NCI-H82 treated with DMSO at 0.1 percent for 48 hours (cell line): Measurements from ENCODE around the gene WWTR1.

ENCODE experiments used
- DNase-seq: peaks from one replicate; lab custom pipeline; 2025; ENCODE audit not compliant: unreplicated experiment; lab: John Stamatoyannopoulos, UW

WWTR1 gene

DNA sequence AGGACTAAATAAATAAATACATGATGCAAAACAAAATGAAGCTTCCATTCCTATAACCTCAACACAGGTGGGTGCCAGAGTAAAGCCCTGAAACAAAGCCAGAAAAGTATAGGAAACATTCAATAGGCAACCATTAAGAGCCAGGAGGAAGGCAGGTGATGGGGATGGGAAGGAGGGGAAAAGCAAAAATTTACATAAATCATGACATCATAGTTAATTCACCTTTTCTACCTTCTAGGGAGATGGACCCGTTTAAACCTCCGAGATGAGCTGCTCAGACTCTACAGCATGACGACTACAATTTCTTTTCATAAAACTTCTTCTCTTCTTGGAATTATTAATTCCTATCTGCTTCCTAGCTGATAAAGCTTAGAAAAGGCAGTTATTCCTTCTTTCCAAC, 155.4 kb downstream of the WWTR1 start:
- no peak for DNase-seq

DNA sequence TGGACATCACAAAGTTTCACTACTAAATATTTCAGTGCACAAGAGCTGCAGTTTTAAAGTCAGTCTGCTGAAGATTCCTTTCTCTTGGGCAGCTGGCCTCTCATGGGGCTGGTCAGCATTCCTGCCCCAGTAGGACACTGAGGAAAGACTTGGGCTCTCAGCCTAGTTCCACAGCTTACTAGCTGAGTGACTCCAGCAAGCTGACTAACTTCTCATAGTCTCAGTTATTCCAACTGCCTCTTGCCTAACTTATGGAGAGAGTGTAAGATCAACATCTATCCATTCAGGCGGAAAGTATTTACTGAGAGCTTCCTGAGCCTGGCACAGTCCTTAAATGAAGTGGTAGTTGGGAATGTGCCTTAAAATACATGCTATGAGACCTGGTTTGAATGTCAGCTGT, 156.3 kb downstream of the WWTR1 start:
- no peak for DNase-seq

DNA sequence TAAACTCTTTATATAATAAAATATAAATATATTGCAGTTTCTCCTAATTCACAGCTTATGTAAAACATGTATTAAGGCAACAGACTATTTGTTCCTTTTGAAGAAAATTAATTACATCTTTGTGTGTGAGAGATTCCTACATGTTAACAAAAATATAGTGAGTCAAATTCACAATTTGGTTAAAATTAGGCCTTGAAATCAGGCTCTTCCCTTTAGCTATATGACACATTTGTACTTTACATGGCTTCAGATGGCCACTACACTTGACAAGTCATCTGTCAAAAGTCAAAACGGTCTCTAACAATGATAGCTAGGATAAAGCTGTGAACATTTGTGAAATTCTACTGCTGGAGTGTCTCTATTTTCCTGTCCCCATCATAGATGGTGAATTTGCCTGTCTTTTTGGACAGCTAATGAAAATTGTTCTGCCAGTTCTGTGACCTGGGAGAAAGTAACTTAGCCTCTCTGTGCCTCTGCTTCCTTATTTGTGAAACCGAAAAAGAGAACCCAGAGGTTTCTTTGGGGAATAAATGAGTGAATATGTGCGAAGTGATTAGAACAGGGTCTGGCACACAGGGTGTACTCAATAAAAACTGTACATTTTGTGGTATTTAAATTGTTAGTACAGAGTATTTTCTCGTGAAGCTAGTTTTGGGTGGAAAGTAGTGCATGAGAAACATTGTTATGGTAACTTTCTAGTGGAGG, 159.7 kb downstream of the WWTR1 start:
- DNase-seq = no peak

DNA sequence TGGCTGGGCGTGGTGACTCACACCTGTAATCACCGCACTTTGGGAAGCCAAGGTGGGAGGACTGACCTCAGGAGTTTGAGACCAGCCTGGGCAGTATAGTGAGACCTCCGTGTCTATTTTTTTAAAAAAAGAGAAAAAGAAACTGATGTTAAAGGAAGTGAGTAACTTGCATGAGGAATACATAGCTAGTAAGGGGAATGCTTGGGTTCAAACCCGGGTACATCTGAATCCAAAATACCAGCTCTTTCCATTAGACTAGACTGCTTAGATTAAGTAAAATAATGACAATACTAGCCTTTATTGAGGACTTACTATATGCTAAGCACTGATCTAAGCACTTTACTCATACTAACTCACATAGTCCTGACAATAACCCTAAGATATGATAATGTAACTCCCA, 160.9 kb downstream of the WWTR1 start:
- DNase-seq = no peak

DNA sequence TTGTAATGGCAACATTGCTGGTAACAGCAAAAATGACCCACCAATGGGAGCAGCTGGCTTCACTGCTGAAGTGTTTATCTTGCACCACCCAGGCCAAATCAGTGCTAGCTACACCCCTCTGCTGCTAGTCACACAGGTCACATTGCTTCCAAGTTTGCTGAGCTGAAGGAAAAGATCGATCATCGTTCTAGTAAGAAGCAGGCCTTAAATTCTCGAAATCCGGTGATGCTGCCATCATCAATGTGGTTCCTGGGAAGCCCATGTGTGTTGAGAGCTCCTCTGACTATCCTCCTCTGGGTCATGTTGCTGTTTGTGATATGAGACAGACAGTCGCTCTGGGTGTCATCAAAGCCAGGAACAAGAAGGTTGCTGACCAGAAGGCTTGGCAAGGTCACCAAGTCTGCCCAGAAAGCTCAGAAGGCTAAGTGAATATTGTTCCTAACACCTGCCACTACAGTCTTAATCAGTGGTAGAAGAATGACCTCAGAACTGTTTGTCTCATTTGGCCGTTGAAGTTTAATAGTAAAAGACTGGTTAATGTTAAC, 162.2 kb downstream of the WWTR1 start:
- DNase-seq = no peak

DNA sequence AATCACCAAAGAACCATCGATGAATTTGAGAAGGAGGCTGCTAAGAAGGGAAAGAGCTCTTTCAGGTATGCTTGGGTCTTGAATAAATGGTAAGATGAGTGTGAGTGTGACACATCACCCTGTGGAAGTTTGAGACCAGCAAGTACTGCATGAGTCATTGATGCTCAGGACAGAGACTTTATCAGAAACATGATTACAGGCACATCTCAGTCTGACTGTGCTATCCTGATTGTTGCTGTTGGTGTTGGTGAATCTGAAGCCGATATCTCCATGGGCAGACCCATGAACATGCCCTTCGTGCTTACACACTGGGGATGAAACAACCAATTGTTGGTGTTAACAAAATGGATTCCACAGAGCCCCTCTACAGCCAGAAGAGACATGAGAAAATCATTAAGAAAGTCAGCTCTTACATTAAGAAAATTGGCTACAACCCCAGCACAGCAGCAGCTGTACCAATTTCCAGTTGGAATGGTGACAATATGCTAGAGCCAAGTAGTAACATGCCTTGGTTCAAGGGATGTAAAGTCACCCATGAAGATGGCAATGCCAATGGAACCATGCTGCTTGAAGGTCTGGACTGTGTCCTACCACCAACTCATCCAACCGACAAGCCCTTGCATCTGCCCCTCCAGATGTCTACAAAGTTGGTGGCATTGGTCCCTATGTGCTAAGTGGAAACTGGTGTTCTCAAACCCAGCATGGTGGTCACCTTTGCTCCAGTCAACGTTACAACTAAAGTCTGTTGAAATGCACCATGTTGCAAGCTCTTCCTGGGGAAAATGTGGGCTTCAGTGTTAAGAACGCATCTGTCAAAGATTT, 162.9 kb downstream of the WWTR1 start:
- DNase-seq = no peak

DNA sequence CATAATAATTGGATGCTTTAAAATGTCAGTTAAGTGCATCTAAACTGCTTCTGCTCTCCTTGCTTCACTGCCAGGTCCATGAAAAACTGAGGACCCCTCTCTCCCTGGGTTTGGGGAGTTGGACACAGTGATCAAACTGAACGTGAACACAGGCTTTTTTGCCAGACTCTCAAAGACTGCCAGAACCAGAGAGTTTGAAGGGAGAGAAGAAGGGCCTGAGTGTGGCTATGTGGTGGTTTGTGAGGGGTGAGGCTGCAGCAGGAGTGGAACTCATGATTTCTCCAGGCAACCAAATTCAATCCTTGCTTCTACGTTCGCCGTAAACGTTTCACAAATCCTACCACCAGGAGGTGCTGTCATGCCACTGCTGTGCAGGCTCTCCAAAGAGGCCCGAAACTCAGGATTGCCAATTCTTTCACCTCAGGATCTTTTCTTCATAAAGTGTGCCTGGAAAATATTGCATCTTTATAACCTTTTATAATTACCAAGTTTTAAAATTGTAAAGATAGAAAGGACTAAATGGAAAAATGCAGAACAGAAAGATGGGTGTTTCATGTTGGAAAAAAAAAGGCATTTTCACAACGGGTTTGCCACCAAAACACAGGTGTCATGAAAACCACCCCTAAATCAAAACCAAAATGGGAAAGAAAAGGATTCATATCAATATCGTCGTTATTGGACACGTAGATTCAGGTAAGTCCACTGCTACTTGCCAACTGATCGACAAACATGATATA, 163.6 kb downstream of the WWTR1 start:
- peak; percentile 33 for DNase-seq

DNA sequence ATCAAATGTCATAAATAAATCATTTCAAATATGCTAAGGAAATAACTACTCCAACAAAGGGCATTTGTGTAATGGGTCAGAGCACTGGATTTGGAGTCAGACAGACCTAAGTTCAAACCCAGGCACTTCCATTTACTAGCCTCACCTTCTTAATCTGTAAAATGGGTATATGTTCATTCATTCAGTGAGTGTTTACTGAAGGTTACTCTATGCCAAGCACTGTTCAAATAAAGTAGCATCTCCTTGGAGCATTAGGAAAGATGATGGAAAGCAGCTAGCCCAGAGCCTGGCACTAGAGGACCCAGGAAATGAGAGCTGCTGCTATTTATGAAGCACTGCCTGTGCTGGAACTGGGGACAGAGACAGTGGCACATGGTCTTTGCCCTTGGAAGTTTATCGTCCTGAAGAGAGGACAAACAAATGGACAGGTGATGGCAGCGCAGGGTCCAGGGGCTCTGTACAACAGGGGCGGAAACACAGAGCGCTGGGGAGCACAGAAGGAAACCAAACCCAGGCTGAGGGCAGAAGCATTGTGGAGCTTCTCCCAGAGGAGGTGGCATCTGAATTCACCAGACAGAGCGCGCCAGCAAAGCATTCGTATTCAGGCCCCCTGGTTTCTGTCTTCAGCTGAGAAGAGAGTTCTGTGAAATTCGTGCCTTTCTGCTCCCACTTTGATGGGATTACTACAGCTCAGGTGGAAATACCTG, 164.4 kb downstream of the WWTR1 start:
- DNase-seq = no peak

DNA sequence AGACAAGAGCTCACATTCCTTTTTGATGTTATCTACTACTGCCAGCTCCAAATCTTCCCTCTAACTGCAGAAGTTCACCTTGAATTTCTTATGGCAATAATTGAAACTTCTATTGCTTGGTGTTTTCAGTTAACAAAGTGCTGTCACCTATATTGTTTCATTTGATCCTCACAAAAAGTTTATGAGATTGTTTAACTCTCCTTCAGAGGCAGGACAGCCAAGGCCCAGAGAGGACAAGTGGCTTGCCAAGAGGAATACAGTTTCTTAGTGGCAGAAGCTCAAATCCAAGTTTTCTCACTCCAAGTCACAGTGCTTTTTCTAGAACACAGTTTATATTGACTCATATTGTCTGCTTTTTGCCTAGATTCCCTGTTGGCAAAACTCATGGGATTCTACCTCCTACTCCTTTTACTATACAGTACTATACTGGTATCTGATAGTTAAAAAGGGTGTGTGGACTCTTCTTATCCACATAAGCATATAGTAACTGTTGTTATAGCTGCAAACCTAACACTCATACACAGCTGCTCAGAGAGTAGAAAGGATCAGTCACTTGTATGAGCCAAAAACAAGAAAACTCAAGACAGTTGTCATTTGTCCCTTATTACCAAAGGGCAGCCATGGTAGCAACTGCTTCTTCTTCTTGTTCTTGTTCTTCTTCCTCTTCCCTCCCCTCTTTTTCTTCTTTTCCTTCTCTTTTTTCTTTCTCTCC, 167.4 kb downstream of the WWTR1 start:
- DNase-seq = no peak

DNA sequence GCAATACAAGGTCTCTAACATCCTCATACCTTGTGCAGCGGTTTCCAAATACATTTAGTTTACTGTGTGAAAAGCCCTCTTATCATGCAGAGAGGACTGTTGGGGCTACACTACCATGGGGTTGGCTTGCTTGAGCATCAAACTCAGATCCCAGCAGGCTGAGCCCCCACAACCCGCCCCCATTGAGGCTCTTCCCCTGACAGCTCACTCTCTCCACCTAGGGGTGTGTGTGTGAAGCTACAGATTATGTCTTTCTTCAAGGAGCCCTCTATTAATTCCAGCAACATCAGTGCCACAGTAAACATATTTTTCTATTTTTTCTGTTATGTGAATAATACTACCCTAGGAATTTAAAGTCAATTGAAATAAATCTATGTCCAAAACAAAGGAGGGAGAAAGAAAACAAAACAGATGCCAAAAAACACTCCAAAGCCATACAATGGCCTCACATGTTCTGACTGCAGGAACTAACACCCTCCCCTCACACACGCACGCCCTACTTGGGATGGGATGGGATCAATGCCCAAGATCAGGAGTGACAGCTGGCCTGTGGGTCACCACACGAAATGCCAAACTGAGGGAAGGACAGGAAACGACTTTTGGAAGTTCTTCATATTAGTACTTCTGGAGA, 168.7 kb downstream of the WWTR1 start:
- DNase-seq = peak; percentile 28

DNA sequence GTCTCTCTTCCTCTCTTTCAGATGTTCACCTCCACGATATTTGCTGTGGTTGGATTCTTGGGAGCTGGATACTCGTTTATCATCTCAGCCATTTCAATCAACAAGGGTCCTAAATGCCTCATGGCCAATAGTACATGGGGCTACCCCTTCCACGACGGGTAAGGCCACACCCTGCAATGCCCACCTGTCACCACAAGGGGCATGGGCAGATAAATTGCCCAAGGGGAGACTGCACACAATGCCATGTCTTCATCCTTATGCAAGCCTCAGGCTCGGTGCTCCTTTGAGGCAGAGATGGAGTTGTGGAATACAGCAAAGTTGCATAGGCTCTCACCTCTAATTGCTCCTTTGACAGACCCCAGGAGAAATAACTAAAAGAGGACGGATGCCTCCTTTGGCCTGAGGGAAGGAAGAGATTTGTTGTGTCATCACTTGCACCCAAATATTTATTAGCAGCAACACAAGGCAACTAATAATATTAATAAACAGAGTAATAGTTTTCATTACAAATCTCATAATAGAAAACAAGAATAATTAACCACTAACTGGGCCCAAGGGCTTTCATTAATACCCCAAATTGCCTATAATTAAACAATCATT, 170.1 kb downstream of the WWTR1 start:
- no peak for DNase-seq

DNA sequence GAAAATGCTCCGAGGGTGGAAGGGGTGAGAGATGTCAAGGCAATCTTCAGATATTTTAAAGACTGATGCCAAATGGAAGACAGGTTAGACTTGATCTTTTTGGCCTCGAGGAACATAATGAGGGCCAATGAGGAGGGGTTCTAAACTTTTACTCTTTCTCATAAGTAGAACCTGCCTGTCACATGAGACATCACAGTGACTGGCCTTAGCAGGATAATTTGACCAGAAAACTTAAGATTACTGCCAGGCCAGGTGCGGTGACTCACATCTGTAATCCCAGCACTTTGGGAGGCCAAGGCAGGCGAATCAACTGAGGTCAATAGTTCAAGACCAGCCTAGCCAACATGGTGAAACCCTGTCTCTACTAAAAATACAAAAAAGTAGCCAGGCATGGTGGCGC, 171.1 kb downstream of the WWTR1 start:
- no peak for DNase-seq

DNA sequence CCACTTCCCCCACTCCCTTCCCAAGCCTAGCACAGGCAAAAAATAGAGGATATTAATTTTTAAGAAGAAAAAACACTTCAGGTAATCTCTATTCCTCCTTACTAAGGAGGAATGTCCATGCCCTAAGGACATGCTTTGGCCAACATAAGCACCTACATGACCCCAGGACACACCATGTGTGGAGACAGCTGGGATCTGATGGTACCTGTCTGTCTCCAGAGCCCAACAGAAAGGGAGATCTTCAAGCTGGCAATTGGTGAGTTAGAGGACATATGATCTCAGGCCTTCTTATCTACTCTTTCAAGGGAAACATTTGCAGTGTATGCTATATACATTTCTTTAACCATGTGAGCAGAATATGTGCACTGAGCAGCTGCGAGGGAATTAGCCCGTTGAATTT, 176.3 kb downstream of the WWTR1 start:
- no peak for DNase-seq

DNA sequence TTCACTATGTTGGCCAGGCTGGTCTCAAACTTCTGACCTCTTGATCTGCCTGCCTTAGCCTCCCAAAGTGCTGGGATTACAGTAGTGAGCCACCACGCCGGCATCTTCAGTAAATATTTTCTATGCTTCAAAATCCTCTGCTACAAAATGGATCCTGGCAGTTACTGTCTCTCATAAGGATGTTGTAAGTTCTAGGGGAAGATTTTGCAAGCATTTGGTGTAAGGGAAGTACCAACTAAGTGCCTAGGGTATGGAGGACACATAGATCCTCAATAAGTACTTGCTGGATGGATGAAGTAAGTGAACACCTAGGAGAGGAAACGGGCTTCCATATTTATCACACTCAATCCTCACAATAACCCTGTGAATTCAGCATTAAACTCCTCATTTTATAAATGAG, 176.8 kb downstream of the WWTR1 start:
- DNase-seq = no peak

DNA sequence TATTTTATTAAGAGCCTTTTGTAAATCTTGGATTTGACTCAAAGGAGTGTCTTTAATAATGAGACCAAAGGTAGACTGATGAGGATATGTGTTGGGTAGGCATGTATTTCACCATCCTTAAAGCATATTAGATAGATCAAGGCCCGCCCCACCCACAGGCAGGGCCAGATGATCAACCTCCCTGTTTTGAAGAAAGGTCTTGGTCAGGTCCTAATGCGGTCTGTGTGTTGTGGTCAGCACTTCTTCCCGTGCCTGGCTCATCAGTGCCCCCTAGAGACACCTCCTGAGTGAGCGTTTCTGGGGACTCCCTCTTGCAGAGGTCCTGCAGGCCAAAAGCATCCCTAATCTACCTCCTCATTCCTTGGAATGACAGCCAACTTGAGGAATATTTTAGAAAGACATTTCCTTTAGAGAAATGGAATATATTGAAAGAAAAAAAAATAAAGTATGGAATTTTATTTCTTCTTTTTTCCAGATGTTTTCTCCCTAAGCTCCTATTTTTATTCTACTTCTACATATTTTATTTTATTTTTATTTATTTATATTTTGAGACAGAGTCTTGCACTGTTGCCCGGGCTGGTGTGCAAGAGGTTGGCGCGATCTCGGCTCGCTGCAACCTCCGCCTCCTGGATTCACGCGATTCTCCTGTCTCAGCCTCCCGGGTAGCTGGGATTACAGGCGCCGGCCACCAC, 177.4 kb downstream of the WWTR1 start:
- peak; percentile 28 for DNase-seq

DNA sequence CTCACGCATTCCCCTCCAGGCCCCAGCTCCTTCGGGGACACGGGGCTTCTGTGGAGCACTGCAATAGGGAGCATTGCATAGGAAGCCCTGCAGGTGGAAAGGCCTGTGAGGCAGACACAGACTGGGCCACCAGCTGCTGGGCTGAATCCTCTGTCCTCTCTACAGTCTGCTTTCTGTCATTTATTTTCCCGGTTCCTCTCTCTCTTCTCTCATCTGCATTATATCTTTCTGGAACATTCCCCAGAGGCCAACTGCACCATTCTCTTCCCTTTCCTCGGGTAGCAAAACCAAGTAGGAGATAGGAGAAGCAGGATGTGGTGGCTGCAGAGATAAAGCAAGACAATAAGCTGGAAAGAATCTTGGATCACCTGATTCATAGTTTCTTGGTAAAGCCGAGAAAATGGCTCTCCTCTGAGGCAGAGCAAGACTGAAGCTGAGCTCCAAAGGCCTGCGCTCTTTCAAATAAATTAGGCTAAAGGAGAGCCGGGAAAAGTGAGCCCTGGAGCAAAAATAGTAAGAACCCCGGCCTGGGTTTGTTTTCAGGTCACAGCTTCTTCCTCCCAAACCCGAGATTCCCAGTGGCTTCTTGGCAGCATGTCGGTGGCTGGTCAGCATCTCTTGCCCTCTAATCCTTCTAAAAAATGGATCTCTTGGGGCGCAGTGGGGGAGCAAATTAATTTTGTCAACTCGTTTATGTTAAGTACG, 178.1 kb downstream of the WWTR1 start:
- no peak for DNase-seq

DNA sequence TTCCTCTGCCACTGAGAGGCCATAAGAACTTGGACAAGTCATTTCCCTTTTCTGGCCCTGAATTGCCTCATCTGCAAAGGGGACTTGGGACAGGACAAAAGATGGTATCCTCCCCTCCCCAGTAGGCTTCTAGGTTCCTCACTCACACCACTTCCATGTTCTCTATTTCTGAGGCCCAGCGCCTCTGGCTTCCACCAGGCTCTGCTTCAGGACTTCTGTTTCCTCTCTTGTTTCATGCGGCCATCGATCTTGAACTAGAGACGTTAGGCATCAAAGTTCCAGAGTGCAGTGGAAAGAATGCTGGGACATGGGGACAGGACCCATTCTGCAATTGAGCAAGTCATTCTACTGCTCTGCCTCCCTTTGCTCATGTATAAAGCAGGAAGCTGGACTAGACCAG, 181.6 kb downstream of the WWTR1 start:
- no peak for DNase-seq

DNA sequence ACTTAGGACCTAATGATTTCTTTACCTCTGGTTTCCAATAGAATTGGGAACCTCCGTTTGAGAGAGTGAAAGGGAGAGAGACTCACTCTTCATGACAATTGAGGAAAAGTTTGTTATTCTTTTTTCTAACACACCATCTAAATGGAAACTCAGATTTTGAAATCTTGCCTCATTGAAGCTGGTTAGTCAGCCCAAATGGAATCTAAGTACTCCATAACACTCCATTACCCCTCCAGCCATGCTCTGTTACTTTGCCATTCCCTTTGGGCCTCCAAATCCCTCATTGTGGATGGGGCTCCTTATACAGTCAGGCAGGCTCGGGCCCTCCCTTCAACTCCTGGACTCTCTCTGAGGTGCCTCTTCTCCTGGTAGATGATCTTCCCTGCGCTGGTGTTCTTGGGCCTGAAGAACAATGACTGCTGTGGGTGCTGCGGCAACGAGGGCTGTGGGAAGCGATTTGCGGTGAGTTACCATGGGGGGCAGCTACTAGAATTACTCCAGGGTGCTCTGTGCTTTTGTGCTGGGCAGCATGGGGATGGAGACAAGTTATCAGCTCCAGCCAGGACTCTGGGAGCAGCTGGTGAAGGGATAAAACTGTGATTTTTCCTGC, 182.3 kb downstream of the WWTR1 start:
- DNase-seq = no peak
